DND-41 (cell line): Measurements from ENCODE around the gene SNORC.

Source experiments
- EZH2 ChIP-seq: IDR thresholded peaks from 3 replicates; pipeline ENCODE4 v1.6.1; 2012; ENCODE audit warnings: borderline replicate concordance, low read depth, mild to moderate bottlenecking, moderate library complexity, low read length, inconsistent platforms; ENCODE audit not compliant: severe bottlenecking
- TF ChIP-seq, protein P1 (sequence below): IDR thresholded peaks from 2 replicates; pipeline ENCODE4 v1.5.1; 2012; ENCODE audit warnings: borderline replicate concordance, low read length, moderate library complexity, mild to moderate bottlenecking; ENCODE audit not compliant: poor library complexity, severe bottlenecking; ENCODE audit errors: extremely low read depth

GRCh38 chr2:232924433-232924832, 54.4 kb downstream of the SNORC start:
- TF ChIP-seq, protein P1, sequence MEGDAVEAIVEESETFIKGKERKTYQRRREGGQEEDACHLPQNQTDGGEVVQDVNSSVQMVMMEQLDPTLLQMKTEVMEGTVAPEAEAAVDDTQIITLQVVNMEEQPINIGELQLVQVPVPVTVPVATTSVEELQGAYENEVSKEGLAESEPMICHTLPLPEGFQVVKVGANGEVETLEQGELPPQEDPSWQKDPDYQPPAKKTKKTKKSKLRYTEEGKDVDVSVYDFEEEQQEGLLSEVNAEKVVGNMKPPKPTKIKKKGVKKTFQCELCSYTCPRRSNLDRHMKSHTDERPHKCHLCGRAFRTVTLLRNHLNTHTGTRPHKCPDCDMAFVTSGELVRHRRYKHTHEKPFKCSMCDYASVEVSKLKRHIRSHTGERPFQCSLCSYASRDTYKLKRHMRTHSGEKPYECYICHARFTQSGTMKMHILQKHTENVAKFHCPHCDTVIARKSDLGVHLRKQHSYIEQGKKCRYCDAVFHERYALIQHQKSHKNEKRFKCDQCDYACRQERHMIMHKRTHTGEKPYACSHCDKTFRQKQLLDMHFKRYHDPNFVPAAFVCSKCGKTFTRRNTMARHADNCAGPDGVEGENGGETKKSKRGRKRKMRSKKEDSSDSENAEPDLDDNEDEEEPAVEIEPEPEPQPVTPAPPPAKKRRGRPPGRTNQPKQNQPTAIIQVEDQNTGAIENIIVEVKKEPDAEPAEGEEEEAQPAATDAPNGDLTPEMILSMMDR: no peak
- no peak for TF ChIP-seq EZH2
